Endothelial cell of umbilical vein (primary cell): ENCODE results near the gene JPH2. TPM values are rescaled to one million over a fixed set of nuclear protein-coding genes. Genes with fewer than 3 reads are reported as not detected.

Source experiments
- BruUV-seq: library from RNA; stranded (reverse); fragments of 400-500 nt; replicated peaks from 2 replicates; lab custom pipeline; 2021; lab: Mats Ljungman, UMichigan
- CTCF ChIA-PET: fragments of 300-600, 350-600 bp; sonication (Branson Sonifier 250); formaldehyde crosslinking; loops from one replicate; lab custom pipeline; 2021; ENCODE audit warnings: antibody characterized with exemption, inconsistent platforms; lab: Charles Lee
- POLR2A ChIA-PET: fragments of 300-600, 350-600 bp; sonication (Branson Sonifier 250); formaldehyde crosslinking; loops from one replicate; lab custom pipeline; 2021; ENCODE audit warnings: antibody characterized with exemption, inconsistent platforms; lab: Charles Lee
- DNase-seq: peaks from one replicate; pipeline ENCODE4 v3.0.0-alpha.2; 2011; ENCODE audit warnings: low read depth, low spot score
- FAIRE-seq: peaks from 2 replicates; lab custom pipeline; 2011; peaks lifted over from hg19 to GRCh38; lab: Jason Lieb, UNC
- H2AFZ ChIP-seq: 2 replicates; pipeline ENCODE4 v1.6.0; 2012; ENCODE audit warnings: low read depth, low read length, control low read depth, inconsistent platforms
- H3K27ac ChIP-seq: 2 replicates; pipeline ENCODE4 v1.5.1; 2011; ENCODE audit warnings: low read depth, mild to moderate bottlenecking, control low read depth, low read length, moderate library complexity; ENCODE audit not compliant: insufficient read depth
- H3K27me3 ChIP-seq, 2 experiments: 2 replicates each; pipeline versions ENCODE4 v1.6.0 to v1.6.1; 2011; ENCODE audit warnings: low read length in 2 of 2, mixed read lengths in 1 of 2; ENCODE audit not compliant: control insufficient read depth in 2 of 2, insufficient read depth in 2 of 2
- H3K36me3 ChIP-seq, 2 experiments: 2 replicates in 1 of 2; 3 replicates in 1 of 2; pipeline ENCODE4 v1.5.1; 2011; ENCODE audit warnings: low read length in 2 of 2, mild to moderate bottlenecking in 1 of 2, moderate library complexity in 1 of 2; ENCODE audit not compliant: control insufficient read depth in 2 of 2, insufficient read depth in 2 of 2; ENCODE audit errors: extremely low read depth in 1 of 2
- H3K4me1 ChIP-seq: 3 replicates; pipeline ENCODE4 v1.5.1; 2011; ENCODE audit warnings: mild to moderate bottlenecking, low read length; ENCODE audit not compliant: control insufficient read depth, insufficient read depth; ENCODE audit errors: extremely low read depth
- H3K4me2 ChIP-seq: 2 replicates; pipeline ENCODE4 v1.6.1; 2011; ENCODE audit warnings: low read length, control low read depth, mixed read lengths; ENCODE audit not compliant: insufficient read depth
- H3K4me3 ChIP-seq, 3 experiments: fragments of 200-600 bp in 1 of 3; sonication (generic), shearing (Covaris generic) in 1 of 3; replicated peaks in 1 of 3; 2 replicates each; pipeline ENCODE4 v1.5.1; 2011 to 2016; ENCODE audit warnings: control low read depth in 3 of 3, low read length in 3 of 3, mild to moderate bottlenecking in 2 of 3, inconsistent platforms in 1 of 3, low read depth in 1 of 3, moderate library complexity in 1 of 3; ENCODE audit not compliant: insufficient read depth in 1 of 3
- H3K79me2 ChIP-seq: 2 replicates; pipeline ENCODE4 v1.6.0; 2012; ENCODE audit warnings: low read length, inconsistent platforms; ENCODE audit not compliant: control insufficient read depth, insufficient read depth
- H3K9ac ChIP-seq: replicated peaks from 2 replicates; pipeline ENCODE3; 2011; ENCODE audit warnings: low read length, control low read depth; ENCODE audit not compliant: insufficient read depth; ENCODE audit errors: extremely low read depth
- H3K9me1 ChIP-seq: replicated peaks from 3 replicates; pipeline ENCODE4 v1.6.0; 2011; ENCODE audit warnings: mild to moderate bottlenecking, low read length; ENCODE audit not compliant: control insufficient read depth, insufficient read depth; ENCODE audit errors: extremely low read depth
- H3K9me3 ChIP-seq: replicated peaks from 2 replicates; pipeline ENCODE4 v1.5.1; 2012; ENCODE audit warnings: low read length, inconsistent platforms; ENCODE audit not compliant: control insufficient read depth, insufficient read depth
- H4K20me1 ChIP-seq: replicated peaks from 2 replicates; pipeline ENCODE3; 2011; ENCODE audit warnings: mild to moderate bottlenecking, low read length; ENCODE audit not compliant: control insufficient read depth, insufficient read depth; ENCODE audit errors: extremely low read depth
- EZH2 ChIP-seq: IDR thresholded peaks from 2 replicates; pipeline ENCODE4 v1.6.1; 2012; ENCODE audit warnings: borderline replicate concordance, low read depth, mild to moderate bottlenecking, moderate library complexity, low read length, inconsistent platforms; ENCODE audit not compliant: severe bottlenecking
- GATA2 ChIP-seq: IDR thresholded peaks from 2 replicates; pipeline ENCODE4 v1.7.0; 2011; ENCODE audit warnings: low read depth, mild to moderate bottlenecking, moderate library complexity, mixed read lengths, low read length; ENCODE audit not compliant: insufficient read length, insufficient read depth
- JUN ChIP-seq: IDR thresholded peaks from 2 replicates; pipeline ENCODE4 v1.6.1; 2011; ENCODE audit warnings: borderline replicate concordance, low read depth; ENCODE audit not compliant: insufficient read length, insufficient read depth
- MYC ChIP-seq: IDR thresholded peaks from one replicate; pipeline ENCODE4 v1.6.1; 2011; ENCODE audit warnings: mild to moderate bottlenecking, low read depth, low read length
- POLR2AphosphoS5 ChIP-seq: IDR thresholded peaks from 2 replicates; pipeline ENCODE4 v1.6.1; 2012; ENCODE audit warnings: low read depth, mild to moderate bottlenecking, control low read depth, low read length, moderate library complexity; ENCODE audit not compliant: insufficient read depth
- dilution Hi-C: fragments of 300-500 bp; cut with MboI; formaldehyde crosslinking; loops from one replicate; pipeline ENCODE4 v1.15.0; 2019; ENCODE audit warnings: low sequenced_read_pairs; ENCODE audit not compliant: extremely low pct_ligation_motif_present
- intact Hi-C: fragments of 100-400 bp; cut with micrococcal nuclease; formaldehyde crosslinking; loops from one replicate; pipeline ENCODE4 v1.10.0; 2022
- polyA plus RNA-seq, 4 experiments: library from polyadenylated mRNA; depleted of rRNA in 3 of 4; stranded (reverse) in 3 of 4; unstranded in 1 of 4; fragments of >200 nt; gene quantifications; 2 replicates each; pipeline versions ENCODE4 v1.2.1 to v1.2.3, GENCODE V29; 2011 to 2012; ENCODE audit warnings: missing spikeins in 1 of 4
- total RNA-seq: library from RNA; stranded (reverse); gene quantifications from 2 replicates; pipeline ENCODE4 v1.2.3, GENCODE V29; 2021
- TF ChIP-seq, protein P1 (sequence below), 2 donors: IDR thresholded peaks; 1 replicate in 1 of 2; 2 replicates in 1 of 2; pipeline ENCODE4 v1.5.1; 2011; ENCODE audit warnings: low read length in 2 of 2, mild to moderate bottlenecking in 2 of 2, moderate library complexity in 2 of 2, control low read depth in 1 of 2, inconsistent platforms in 1 of 2, low read depth in 1 of 2; ENCODE audit not compliant: insufficient read depth in 1 of 2; ENCODE audit errors: extremely low read depth in 1 of 2
- TF ChIP-seq, protein P2 (sequence below): IDR thresholded peaks from 2 replicates; pipeline ENCODE4 v1.6.1; 2011; ENCODE audit not compliant: insufficient read depth, insufficient read length

The JPH2 gene
- total and polyA plus RNA-seq, 2 donors (not counting 3 experiments of a cell fraction or from before 2014, with no cell fraction given): not detected

DNA sequence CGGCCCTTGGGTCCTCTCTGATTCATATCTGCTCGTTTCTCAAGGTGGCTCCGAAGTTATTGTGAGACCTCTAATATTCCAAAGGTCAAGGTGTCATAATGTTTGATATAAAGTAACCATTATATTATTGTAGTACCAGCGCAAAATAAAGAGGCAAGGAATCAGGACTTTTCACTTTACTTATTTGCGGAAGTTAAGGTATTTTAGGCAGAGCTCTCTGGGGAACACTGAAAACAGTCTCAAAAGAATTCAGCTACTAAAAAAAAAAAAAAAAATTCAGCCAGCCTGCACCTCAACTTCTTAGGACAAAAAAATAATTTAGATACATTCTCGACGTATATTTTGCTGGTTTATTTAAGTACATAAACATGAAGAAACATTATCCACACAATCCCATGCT, 21.2 kb upstream of the JPH2 start:
- Histone ChIP-seq H3K4me3 (no peak overlapping the region), H3K27ac (no peak overlapping the region), H3K4me1 (peaks cover 40% of the 10 kb centered on the region), H3K36me3 (peaks cover 0 to 7% of the 10 kb centered on the region in 2 experiments), H3K79me2 (peaks cover 50% of the 10 kb centered on the region), H4K20me1 (peaks cover 4% of the 10 kb centered on the region), H3K9ac (no peak overlapping the region), H3K27me3 (no peaks in the 10 kb centered on the region), H2AFZ (no peak overlapping the region), H3K4me2 (peak overlapping the region; percentile 80), H3K9me3 (no peaks in the 10 kb centered on the region), H3K9me1 (no peaks in the 10 kb centered on the region)
- ChIA-PET POLR2A (interaction anchor here (0.6 kb wide), 1 partner anchor 91 kb away, joined by 5 read pairs; no protein-coding TSS in a partner anchor), CTCF (interaction anchor here (1.2 kb wide), 1 partner anchor 18 kb away, joined by 6 read pairs; no protein-coding TSS in a partner anchor)
- TF ChIP-seq, protein P1, sequence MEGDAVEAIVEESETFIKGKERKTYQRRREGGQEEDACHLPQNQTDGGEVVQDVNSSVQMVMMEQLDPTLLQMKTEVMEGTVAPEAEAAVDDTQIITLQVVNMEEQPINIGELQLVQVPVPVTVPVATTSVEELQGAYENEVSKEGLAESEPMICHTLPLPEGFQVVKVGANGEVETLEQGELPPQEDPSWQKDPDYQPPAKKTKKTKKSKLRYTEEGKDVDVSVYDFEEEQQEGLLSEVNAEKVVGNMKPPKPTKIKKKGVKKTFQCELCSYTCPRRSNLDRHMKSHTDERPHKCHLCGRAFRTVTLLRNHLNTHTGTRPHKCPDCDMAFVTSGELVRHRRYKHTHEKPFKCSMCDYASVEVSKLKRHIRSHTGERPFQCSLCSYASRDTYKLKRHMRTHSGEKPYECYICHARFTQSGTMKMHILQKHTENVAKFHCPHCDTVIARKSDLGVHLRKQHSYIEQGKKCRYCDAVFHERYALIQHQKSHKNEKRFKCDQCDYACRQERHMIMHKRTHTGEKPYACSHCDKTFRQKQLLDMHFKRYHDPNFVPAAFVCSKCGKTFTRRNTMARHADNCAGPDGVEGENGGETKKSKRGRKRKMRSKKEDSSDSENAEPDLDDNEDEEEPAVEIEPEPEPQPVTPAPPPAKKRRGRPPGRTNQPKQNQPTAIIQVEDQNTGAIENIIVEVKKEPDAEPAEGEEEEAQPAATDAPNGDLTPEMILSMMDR (IDR thresholded peaks at IDR 0.05; ENCODE audit: extremely low read depth in 1 of 2, insufficient read depth in 1 of 2, low read depth in 1 of 2, low read length in 2 of 2): no peak
- TF ChIP-seq, protein P2, sequence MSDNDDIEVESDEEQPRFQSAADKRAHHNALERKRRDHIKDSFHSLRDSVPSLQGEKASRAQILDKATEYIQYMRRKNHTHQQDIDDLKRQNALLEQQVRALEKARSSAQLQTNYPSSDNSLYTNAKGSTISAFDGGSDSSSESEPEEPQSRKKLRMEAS: no peak
- no peak for TF ChIP-seq POLR2AphosphoS5
- TF ChIP-seq JUN: no peak
- TF ChIP-seq GATA2: no peak
- TF ChIP-seq EZH2: no peak
- no peak for TF ChIP-seq MYC
- FAIRE-seq (no peak), DNase-seq (no peak)
- intact Hi-C loops: no loop called here
- dilution Hi-C loops: no loop called here
- BruUV-seq: no TSS peak
